HG03439 (cell line): Measurements from ENCODE around the gene PHF13.

ENCODE experiments used
- ATAC-seq: cut with Tn5 transposase; IDR thresholded peaks from one replicate; pipeline ENCODE4 v1.9.1; 2021; ENCODE audit warnings: mild to moderate bottlenecking, moderate library complexity; ENCODE audit not compliant: unreplicated experiment

PHF13 gene

GRCh38 chr1:6613361-6614018 is at the start of gene PHF13:
TSS of gene PHF13 (plus strand) at chr1:6613731. CDS start at chr1:6614067, 336 bp downstream.
- ATAC-seq, result peak; percentile 89

GRCh38 chr1:6569033-6569432 is 44.5 kb upstream of the PHF13 start:
- ATAC-seq, result no peak

- ATAC-seq, result no peak
Observed at GRCh38 chr1:6570100-6570499, 43.4 kb upstream of the PHF13 start.

DNA sequence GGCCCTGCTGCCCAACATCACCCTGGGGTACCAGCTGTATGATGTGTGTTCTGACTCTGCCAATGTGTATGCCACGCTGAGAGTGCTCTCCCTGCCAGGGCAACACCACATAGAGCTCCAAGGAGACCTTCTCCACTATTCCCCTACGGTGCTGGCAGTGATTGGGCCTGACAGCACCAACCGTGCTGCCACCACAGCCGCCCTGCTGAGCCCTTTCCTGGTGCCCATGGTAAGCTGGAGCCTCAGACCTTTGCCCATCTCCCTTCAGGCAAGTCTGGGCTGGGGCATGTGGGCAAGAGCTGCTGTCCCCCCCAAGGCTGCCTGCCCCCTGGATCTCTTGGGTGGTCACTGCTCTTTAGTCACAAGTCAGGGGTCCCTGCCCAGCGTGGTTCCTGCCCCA is 42.5 kb upstream of the PHF13 start:
- no peak for ATAC-seq

- ATAC-seq, result no peak
Observed at GRCh38 chr1:6572653-6573383, 40.7 kb upstream of the PHF13 start.

DNA sequence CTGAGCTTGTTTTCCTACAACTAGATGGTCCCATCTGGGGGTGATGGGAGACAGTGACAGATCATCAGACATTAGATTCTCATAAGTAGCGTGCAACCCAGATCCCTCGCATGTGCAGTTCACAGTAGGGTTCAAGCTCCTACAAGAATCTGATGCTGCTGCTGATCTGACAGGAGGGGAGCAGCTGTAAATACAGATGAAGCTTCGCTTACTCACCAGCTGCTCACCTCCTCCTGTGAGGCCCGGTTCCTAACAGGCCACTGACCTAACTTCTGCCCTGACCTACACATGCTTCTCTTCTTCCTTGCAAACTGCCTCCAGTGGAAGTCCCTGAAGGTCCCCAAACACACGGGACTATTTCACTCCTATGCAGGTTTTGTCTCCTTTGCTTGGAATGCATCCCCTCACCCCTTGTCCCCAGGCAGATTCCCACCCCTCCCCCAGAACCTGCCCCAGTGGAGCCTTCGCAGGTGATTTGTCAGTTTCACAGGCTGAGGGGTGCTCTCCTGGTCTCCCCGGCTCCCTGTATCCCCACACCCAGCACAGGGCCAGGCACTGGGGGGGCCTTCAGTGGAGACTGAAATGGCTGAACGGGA is 39.4 kb upstream of the PHF13 start:
- no peak for ATAC-seq

GRCh38 chr1:6574818-6575217 is 38.7 kb upstream of the PHF13 start:
- no peak for ATAC-seq

- no peak for ATAC-seq
Observed at GRCh38 chr1:6577831-6578525, 35.6 kb upstream of the PHF13 start.

- ATAC-seq, result no peak
Observed at GRCh38 chr1:6578624-6579373, 34.7 kb upstream of the PHF13 start.

- ATAC-seq, result peak; percentile 97
Observed at GRCh38 chr1:6579374-6580118, 34.0 kb upstream of the PHF13 start, which contains the start of gene ZBTB48. TSS of gene ZBTB48 (plus strand) at chr1:6579994. CDS start at chr1:6580610, 616 bp downstream.

DNA sequence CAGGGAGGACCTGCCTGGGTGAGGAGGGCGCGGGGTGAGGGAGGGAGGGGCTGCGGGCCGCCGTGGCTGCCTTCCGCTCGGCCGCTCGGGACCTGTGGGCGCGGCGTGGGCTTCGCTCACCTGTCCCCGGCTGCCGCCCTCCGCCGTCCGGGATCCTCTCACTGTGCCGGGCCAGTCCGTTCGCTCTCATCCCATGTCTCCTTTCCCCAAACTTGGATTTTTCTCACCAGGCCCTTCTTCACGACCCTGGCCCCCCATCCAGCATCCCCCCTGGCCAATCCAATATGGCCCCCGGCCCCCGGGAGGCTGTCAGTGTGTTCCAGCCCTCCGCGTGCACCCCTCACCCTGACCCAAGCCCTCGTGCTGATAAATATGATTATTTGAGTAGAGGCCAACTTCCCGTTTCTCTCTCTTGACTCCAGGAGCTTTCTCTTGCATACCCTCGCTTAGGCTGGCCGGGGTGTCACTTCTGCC is 33.4 kb upstream of the PHF13 start:
- ATAC-seq, result no peak

- no peak for ATAC-seq
Observed at GRCh38 chr1:6580593-6581409, 32.7 kb upstream of the PHF13 start.

GRCh38 chr1:6581561-6582305 is 31.8 kb upstream of the PHF13 start:
- ATAC-seq, result no peak

- ATAC-seq, result no peak
Observed at GRCh38 chr1:6582370-6582769, 31.2 kb upstream of the PHF13 start.

- no peak for ATAC-seq
Observed at GRCh38 chr1:6584126-6585080, 29.1 kb upstream of the PHF13 start.

GRCh38 chr1:6585081-6585722 is 28.3 kb upstream of the PHF13 start:
- no peak for ATAC-seq

GRCh38 chr1:6585841-6586240 is 27.7 kb upstream of the PHF13 start:
- no peak for ATAC-seq
